DMS53 (cell line): ENCODE data around the gene MPHOSPH9.
A peak's percentile ranks its signal among the peaks of the same experiment; 100 is the strongest.

Experiments
- DNase-seq: peaks from one replicate; lab custom pipeline; 2025; lab: John Stamatoyannopoulos, UW

The MPHOSPH9 gene

DNA sequence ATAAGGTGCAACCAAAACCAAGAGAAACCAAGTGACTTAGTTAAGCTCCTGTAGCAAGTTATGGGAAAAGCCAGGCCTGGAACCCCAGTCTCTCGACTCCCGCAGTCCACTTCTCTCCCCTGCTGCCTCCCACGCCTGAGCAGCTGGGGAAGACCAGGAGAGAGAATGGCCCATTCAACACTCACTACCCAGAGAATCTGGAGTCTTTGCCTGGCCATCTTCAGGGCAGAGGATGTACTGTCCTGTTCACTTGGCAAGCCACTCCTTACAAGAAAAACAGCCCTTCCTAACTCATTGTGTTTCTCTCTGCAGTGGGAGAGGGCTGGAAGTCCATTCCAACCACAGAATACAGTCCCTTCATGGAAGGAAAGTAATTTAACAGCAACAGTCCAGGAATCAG is 83.9 kb downstream of the MPHOSPH9 start:
- no peak for DNase-seq

DNA sequence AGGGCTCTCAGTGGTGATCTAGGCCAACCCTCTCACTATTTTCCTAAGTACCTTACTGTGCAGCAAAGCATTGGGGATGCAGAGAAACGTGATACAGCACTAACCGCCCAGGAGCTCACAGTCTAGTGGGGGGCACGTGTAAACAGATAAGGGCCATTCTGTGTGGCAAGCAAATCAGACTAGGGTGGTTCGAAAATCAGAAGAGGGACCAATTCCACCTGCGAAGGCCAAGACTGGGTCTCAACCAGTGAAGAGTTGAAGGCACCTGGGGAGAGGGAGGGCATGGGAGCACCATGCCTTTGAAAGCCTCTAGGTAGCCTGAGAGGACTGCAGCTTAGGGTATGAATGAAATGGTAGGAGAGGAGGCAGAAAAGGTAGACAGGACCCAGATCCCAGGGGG is 84.3 kb downstream of the MPHOSPH9 start:
- DNase-seq = no peak

DNA sequence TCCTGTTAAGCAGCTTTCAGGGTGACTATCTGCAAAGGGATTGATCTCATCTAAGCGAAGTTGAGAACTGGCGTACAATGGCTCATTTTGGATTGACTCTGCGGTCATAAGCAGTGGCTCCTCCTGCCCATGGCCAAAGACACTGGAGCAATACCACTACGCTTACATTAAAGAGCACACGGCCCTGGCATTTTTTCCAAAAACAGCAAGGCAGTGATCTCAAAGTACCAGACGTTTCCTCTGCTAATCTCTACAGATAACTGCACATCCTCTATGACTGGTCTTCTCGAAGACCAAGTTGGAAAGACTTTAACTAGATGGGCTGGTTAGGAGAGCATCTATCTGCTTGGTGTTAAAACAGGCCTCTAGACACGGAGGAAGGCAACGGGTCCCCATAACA is 84.7 kb downstream of the MPHOSPH9 start:
- no peak for DNase-seq

DNA sequence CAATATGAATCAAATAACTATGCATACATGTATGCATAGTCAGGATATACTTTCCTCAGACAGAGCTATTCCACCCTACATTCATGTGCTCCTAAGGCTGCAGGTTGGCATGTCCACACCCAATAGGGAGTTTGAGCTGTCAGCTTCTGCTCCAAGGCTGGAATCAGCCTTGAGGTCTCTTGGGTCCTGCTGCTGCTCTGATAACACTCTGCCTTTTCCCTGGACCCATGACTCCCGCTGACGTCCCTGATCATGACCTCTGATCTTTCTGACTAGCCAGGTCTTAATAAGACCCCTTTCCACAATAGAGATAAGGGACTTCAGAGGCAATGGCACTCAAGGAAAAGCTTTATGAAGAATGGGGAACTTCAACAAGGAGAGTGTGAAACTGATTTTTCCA is 87.7 kb downstream of the MPHOSPH9 start:
- DNase-seq = no peak

DNA sequence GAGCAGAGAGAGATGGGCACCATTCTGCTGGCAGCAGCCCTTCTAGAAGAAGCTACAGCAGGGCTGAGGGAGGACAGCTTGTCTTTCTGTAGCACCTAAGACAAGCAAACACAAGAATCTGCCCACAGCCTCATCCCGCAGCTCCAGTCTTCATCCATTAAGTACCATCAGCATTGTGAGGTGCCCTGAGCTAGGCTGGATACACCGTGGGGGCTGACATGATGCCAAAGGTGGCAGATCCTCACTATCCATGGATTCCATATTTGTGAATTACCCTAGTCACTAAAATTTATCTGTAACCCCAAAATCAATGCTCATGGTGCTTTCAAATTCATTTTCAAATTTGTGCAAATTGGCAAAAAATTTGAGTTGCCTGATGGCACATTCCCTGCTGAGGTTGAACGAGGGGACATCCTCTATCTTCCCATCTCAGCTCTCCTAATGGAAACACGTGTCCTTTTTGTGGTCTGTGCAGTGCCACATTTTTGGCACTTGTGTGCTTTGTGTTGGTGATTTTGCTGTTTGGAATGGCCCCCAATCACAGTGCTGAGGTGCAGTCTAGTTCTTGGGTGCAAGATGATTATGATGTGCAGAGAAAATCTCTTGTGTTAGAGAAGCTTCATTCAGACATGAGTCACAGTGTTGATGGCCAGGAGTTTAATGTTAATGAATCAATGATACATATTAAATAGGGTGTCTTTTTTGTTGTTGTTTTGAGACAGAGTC is 89.0 kb downstream of the MPHOSPH9 start:
- DNase-seq = no peak

DNA sequence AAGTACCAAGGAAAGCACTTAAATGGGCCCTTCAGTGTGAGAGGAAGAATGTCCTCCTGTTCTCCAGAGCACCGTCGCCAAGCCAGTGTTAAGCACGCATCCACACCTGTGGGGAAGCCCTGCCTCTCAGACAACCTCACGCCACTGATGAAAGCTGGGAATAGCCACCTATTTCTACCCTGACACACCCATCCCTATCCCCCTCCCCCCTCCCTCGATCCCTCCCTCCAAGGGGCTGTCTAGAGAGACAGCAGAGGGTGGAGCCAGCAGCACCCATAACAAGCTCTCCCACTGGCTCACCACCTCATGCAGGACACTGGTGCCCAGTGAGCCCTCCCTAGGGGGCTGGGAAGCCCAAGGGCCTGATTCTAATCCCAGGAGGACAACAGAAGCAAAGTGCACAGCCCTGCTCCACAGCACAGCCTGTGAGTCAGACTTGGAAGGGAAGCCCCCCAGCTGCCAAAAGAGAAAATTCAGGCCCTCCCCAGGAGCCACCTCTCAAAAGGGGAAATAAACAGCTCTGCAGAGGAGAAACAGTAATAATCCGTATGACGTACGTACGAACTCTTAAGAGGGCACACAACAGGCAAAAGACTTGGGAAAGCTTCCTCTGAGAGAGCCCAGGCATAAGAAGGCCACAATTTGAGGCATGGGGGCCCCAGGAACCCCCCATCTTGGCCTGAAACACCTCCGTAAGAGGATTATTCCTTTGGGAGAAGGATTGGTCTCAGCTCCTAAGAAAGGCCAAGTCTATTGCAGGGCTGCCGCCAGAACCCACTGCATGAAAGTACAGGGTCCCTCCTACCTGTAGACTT is 89.8 kb downstream of the MPHOSPH9 start:
- DNase-seq = peak; percentile 40

DNA sequence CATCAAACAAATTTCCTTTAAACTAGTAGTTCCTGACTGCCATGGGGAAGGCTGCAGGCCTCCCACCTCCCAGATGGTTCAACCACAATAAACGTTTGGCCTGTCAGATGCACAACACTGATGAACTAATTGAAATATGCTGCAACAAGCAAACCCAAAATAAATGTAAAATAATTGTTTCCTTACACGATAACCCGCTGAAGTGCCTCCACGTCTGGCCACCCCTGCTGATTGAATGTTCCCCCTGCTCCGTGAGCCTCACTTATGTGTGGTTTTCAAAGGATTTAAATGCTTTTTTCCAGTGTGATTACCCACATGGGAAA is 90.5 kb downstream of the MPHOSPH9 start:
- DNase-seq = no peak

DNA sequence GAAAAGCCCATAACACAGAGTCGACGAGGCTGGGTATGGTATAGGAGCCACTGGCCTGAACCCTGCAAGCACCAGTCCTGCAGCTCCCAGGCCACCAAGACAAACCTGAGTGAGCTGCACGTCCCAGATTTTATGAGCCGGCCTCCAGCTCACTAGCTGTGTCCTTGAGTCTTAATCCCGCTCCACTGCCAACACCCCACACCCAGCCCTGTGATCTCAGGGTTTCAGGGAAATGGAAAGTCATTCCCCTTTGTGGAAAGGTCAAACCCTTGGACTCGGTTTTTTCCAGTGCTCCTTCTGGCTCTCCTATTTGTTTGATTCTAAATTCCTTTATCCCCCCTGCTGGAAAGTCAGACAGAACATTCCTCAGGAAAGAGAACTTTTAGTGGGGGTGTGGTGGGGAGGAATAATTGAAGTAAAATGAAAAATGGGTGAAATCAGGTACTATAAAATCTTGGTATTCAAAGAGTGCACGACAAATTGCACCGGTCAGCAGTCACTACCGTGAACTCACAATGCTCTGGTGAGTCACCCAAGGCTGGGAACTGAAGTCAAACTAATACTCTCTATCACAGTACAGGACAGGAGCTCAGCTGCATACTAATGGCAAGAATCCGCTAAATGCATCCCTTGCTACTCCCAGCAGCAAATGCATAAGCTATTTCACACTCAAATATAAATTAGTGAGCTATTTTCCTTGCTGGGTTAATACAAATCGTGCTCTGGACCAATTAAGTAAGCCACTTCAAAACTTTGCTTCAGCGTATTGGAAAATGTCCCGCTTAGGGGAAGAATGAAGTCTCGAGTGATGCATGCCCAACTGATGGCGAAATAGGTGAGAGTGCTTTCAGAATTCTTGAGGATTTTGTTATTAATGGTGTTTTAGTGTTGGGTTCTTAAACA is 91.1 kb downstream of the MPHOSPH9 start:
- peak; percentile 52 for DNase-seq

DNA sequence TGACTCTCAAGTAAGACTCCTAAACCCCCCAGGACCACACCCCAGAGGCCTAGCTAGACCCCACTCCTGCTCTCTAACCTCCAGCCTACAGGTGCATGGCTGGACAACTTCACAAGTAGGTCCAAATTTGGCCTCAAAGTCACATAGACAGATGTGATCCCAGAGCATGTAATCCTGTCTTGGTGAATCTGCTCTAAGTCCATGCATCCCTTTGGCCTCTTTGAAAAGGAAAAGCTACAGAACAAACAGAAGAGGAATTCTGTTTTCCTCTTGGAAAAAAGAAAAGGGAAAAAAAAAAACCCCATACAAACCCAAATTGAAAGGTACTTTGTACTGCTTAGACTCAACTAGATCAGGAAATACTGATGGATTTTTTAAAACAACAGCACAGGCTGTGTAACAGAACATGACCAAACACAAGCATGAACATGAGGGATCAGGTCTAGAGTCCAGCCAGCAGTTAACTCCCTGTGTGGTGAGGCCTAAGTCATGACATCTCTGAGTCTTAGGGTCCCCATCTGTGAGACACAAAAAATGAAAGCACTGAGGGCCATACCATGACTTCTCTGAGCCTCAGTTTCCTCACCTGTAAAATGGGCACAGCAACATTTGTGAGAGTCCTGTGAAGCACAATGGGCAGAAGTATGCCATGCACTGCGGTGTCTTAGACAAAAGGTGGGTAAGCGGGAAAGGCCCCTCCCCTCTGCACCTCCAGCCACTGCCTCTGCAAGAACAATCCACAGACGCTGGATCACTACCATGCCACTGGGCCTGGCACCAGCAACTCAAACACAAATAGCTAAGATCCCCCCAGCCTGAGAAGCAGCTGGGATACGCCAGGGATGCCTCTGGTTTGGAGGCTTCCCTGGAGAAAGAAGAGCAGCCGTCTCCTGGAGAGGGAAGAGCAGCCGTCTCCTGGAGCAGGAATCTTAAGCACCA is 92.0 kb downstream of the MPHOSPH9 start:
- DNase-seq = no peak

DNA sequence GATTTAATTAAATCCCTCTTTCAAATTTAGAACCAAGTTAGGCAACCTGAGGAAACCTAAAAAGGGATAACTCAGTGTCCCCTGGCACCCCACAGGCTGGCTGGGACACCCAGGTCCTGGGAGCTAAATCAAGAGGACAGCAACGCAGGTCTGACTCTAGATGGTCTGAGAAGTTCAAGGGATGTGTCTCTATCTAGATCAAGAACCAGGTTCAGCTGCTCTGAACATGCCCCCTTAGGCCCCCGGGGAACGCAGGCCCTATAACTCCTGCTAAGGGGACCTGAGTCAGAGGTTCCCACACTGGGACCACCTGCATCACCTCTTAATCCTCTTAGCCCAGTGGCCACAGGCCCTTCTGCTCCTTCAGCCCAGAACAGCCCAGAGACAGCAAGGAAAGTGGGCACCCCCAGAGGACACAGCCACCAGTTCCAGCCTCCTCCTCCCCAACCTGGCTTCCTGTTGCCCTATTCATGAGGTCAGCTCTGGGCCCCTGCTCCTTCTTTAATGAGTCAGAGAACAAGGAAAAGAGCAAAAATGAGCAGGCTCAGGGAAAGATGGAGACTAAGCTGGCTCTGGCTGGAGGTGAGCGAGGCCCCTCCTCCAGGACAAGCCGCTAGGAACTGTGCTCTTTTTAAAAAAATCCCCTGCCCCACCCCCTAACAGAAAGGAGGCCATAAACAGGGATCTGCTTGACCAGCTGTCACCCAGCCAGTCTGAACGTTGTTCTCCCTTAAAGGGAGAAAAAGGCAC is 92.8 kb downstream of the MPHOSPH9 start:
- peak; percentile 92 for DNase-seq

DNA sequence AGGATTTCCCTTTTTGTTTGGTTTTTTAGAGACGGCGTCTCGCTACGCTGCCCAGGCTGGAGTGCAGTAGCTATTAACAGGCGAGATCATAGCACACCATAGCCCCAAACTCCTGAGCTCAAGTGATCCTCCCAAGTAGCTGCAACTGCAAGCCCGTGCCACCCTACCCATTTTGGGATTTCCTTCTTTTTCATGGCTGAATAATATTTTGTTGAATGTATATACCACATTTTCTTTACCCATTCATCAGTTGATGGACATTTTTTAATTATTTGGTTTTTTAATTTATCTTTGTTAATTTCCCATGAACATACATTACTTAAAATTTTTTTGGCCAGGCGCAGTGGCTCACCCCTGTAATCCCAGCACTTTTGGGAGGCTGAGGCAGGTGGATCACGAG is 97.3 kb downstream of the MPHOSPH9 start:
- no peak for DNase-seq

DNA sequence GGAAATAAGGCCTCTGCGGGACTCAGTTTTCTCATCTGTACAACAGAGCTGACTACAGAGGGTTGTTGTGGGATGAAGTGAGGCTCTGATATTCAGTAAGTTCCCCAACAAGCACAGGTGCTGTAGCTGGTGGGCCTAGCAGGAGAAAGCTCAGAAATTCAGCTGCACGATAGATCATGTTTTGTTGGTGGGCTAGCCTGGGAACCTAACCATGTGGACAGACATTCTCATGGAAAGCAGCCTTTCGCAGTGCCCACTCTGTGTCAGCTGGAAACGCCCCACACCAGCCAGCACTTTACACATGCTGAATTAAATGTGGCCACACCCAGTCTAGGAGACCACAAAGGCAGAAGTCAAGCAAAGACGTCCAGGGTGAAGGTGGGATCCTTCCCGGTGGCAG is 98.1 kb downstream of the MPHOSPH9 start:
- no peak for DNase-seq

DNA sequence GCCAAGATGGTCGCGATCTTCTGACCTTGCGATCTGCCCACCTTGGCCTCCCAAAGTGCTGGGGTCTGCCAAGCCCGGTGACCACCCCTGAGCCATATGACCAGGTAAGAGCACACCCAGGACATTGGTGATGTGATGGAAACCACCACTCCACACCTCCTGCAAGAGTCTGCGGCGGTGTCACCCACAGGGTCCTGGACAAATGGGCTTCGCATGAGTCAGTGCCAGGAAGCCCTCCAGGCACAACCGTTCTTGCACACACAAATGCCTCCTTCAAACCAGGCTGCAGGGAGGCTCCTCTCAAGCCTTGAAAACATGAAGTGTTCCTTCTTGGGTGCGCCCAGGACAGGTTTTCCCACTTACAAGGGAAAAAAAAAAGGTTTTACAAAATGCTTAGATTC is 98.7 kb downstream of the MPHOSPH9 start:
- DNase-seq = no peak

DNA sequence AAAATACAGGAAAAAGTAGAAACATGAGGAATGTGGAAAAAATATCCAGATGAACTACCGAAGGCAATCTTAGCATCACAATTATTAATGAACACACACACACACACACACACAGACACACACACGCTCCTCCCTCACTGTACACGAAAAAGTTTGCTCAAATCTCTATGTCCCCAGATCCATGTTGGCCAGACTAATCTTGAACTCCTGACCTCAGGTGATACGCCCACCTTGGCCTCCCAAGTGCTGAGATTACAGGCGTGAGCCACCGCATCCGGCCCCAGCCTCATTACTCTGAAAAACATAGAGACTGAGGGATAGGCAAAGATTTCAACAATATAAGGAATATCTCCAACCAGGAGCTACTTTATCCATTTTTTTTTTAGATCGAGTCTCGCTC is 99.2 kb downstream of the MPHOSPH9 start:
- DNase-seq = no peak

DNA sequence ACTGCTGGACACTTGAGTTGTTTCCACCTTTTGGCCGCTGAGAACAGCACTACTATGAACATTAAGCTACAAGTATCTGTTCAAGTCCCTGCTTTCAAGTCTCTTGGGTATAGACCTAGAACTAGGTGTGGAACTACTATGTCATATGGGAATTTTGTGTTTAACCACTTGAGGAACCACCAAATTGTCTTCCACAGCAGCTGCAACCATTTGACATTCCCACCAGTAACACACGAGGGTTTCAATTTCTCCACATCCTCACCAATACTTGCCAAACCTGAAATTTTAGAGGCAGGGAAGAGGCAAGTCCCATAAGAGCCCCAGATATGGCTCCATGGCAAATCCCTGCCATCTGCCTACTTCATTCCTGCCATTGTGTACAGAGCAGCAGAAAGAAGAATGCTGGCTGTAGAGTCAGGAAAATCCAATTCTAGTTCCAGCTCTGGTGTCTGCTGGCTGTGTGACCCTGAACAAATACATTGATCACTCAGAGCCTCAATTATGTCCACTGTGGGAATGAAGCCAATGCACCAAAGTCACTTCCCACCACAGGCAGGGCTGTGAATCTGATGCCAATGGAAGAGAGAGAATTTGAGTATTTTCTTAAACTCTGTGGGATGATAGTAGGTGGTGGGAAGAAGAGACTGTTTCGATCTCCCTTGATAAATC is 99.9 kb downstream of the MPHOSPH9 start:
- DNase-seq = peak; percentile 81

DNA sequence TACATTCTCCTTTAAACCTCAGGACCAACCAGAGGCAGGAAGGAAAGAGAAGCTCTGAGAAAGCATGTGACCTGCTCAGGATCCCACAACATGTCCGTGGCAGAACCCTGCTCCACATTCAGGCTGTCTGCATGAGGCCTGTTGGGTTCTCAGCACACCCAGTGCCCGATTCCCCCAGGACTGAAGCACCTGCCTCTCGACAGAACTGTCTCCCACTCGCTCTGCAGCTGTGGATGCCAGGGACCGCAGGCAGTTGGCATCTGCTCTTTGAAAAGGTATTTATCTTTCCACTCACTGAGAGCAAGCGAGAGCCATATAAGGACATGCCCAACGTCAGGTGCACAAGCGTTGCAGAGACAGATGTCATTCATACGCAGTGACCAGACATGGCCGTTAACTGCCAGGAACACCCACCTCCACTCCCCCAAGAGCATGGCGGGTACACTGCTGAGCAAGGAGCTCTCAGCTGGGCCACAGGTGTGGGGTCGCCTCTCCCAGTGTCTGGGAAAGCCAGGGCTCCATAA is 101.0 kb downstream of the MPHOSPH9 start:
- DNase-seq = peak; percentile 99

DNA sequence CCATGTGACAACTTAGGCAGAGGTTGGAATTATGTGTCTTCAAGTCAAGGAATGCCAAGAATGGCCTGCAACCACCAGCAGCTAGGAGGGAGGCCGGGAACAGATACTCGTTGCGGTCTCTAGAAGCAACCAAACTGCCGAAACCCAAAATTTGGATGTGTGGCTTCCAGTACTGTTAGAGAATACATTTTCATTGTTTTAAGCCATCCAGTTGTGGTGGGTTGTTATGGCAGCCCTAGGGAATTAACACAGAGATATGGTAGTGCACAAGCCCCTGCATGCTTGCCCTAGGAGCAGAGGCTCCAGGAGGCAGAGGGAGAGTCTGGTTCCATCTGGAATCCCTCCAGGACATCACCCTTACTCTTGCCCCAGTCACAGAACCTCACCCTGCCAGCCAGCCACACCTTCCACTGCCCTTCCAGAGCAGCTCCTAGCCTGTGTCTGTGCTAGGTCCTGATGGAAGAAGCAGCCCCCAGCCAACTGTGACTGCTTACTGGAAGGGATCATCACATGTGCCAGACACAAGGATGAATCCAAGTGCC is 101.6 kb downstream of the MPHOSPH9 start:
- peak; percentile 52 for DNase-seq

DNA sequence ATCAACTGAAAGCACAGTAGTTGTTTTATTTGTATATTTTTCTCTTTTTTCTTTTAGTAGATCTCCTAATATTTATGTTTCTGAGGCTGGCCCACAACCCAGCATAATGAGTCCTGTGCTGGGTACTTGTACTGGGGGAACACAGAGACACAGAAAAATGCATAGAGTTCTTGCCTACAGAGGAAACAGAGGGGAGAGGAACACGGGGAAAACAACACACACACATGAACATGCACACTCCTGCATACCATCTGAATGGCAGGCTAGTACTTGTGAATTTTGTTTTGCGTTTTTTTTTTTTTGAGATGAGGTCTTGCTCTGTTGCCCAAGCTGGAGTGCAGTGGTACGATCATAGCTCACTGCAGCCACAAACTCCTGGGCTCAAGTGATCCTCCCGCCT is 103.3 kb downstream of the MPHOSPH9 start:
- no peak for DNase-seq

DNA sequence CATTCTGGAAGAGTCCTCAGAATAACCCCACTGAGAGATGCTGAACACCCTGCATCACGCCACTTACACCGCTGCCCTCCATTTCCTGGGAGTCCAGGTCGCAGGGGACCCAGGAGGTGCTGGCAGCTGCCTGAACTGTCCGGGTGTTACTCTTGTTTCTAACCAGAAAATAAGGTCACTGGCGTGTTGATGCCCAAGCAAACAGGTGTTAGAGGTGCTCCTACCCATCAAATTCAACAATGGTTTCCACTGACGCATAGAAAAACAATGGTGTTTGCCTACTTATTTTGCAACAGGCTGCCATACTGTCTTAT is 105.8 kb downstream of the MPHOSPH9 start:
- DNase-seq = peak; percentile 37
